Tibial artery (tissue), 4 donors: ENCODE data around the gene ZNF470.
A peak's percentile ranks its signal among the peaks of the same experiment; 100 is the strongest.

Source experiments
- DNase-seq, 2 donors: peaks; one replicate each; pipeline ENCODE4 v3.0.0-alpha.2; 2019
- H3K27ac ChIP-seq, 2 donors: fragments of 200-600 bp; sonication (generic) in 1 of 2; 1 replicate in 1 of 2; 2 replicates in 1 of 2; pipeline ENCODE4 v1.5.1; 2018 to 2019; ENCODE audit warnings: mild to moderate bottlenecking in 1 of 2
- H3K27me3 ChIP-seq, 2 donors: fragments of 200-600 bp; sonication (generic) in 1 of 2; one replicate each; pipeline versions ENCODE4 v1.5.1 to v1.6.0; 2016 to 2019
- H3K36me3 ChIP-seq, 3 donors: fragments of 200-600 bp; sonication (generic) in 2 of 3; one replicate each; pipeline ENCODE4 v1.5.1; 2016 to 2019; ENCODE audit warnings: mild to moderate bottlenecking in 2 of 3
- H3K4me1 ChIP-seq, 4 donors: fragments of 200-600 bp; sonication (generic) in 2 of 4; 1 replicate in 3 of 4; 2 replicates in 1 of 4; pipeline ENCODE4 v1.5.1; 2016 to 2019
- H3K4me3 ChIP-seq, 2 donors: fragments of 200-600 bp; sonication (generic) in 1 of 2; 1 replicate in 1 of 2; 2 replicates in 1 of 2; pipeline ENCODE4 v1.5.1; 2018 to 2019; ENCODE audit warnings: mild to moderate bottlenecking in 2 of 2
- H3K9me3 ChIP-seq, 3 donors: fragments of 200-600 bp; sonication (generic) in 1 of 3; one replicate each; pipeline ENCODE4 v1.5.1; 2016 to 2019
- intact Hi-C: fragments of 100-400 bp; cut with DNase I; formaldehyde crosslinking; loops from one replicate; pipeline ENCODE4 v1.15.0; 2023; ENCODE audit warnings: low total_unique reads
- TF ChIP-seq, protein P1 (sequence below), 2 experiments: fragments of 200-600 bp in 1 of 2; fragments of 450-650 bp in 1 of 2; IDR thresholded peaks; one replicate each; pipeline ENCODE4 v1.5.1; 2017 to 2019; ENCODE audit warnings: antibody characterized with exemption in 2 of 2, mild to moderate bottlenecking in 1 of 2, moderate library complexity in 1 of 2

ZNF470 gene

DNA sequence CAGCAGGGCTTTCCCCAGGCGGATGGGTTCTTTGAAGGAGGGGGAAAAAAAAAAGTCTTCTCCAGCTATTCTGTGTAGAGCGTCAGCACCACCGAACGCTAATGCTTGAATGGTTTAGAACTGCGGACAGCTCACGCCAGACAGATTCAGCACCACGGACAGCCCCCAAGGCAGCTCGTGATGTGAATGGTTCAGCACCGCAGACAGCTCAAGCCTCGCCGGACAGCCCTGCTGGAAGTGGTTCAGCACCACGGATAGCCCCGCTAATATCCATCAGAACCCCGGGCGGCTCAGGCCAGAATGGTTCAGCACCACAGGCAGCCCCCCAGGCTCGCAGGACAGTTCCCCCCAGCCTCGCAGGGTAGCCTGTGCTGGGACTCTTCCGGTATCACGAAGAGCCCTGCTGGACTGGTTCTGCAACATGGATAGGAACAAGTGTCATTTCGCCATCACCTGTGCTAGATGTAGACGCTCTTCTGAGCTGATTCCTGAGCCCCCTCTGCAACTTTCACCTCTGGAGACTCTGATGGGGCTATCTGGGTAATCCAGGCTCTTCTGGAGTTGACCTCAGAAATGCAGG is 70.8 kb downstream of the ZNF470 start:
- Histone ChIP-seq H3K27ac (no peak overlapping the region), H3K27me3 (peaks cover 0 to 6% of the 10 kb centered on the region in 2 donors), H3K36me3 (peaks cover 0 to 13% (median 0%) of the 10 kb centered on the region in 3 donors), H3K4me3 (no peak overlapping the region), H3K9me3 (peaks cover 0 to 53% (median 27%) of the 10 kb centered on the region in 3 donors), H3K4me1 (no peaks in the 10 kb centered on the region)
- intact Hi-C loops, result no loop called here
- peak in 1 of 2 donors; percentile 39 for DNase-seq
- TF ChIP-seq, protein P1, sequence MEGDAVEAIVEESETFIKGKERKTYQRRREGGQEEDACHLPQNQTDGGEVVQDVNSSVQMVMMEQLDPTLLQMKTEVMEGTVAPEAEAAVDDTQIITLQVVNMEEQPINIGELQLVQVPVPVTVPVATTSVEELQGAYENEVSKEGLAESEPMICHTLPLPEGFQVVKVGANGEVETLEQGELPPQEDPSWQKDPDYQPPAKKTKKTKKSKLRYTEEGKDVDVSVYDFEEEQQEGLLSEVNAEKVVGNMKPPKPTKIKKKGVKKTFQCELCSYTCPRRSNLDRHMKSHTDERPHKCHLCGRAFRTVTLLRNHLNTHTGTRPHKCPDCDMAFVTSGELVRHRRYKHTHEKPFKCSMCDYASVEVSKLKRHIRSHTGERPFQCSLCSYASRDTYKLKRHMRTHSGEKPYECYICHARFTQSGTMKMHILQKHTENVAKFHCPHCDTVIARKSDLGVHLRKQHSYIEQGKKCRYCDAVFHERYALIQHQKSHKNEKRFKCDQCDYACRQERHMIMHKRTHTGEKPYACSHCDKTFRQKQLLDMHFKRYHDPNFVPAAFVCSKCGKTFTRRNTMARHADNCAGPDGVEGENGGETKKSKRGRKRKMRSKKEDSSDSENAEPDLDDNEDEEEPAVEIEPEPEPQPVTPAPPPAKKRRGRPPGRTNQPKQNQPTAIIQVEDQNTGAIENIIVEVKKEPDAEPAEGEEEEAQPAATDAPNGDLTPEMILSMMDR (IDR thresholded peaks at IDR 0.05), result no peak
